HG03175 (cell line): ENCODE measurements around the gene GGN.
"Not testable (repeated sequence)": the region's sequence is repeated elsewhere in the genome, so short reads cannot be mapped to it uniquely, and the experiment has no call there.

Source experiments
- ATAC-seq: cut with Tn5 transposase; IDR thresholded peaks from one replicate; pipeline ENCODE4 v1.9.1; 2021; ENCODE audit warnings: mild to moderate bottlenecking, moderate library complexity; ENCODE audit not compliant: unreplicated experiment

Gene GGN

GRCh38 chr19:38367041-38367440 lies 20.8 kb downstream of the GGN start:
- no peak for ATAC-seq

DNA sequence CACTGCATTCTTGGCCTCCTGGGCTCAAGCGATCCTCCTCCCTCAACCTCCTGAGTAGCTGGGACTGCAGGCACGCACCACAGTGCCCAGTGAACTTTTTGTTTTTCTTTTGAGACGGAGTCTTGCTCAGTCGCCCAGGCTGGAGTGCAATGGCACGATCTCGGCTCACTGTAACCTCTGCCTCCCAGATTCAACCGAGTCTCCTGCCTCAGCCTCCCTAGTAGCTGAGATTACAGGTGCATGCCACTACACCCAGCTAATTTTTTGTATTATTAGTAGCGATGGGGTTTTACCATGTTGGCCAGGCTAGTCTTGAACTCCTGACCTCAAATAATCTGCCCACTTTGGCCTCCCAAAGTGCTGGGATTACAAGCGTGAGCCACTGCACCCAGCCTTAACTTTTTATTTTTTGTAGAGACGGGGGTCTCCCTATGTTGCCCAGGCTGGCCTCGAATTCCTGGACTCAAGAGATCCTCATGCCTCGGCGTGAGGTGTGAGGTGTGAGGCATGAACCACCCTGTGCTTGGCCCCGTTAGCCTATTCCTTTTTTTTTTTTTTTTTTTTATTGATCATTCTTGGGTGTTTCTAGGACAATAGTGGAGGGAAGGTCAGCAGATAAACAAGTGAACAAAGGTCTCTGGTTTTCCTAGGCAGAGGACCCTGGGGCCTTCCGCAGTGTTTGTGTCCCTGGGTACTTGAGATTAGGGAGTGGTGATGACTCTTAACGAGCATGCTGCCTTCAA lies 24.7 kb downstream of the GGN start:
- ATAC-seq, result not testable (repeated sequence)

DNA sequence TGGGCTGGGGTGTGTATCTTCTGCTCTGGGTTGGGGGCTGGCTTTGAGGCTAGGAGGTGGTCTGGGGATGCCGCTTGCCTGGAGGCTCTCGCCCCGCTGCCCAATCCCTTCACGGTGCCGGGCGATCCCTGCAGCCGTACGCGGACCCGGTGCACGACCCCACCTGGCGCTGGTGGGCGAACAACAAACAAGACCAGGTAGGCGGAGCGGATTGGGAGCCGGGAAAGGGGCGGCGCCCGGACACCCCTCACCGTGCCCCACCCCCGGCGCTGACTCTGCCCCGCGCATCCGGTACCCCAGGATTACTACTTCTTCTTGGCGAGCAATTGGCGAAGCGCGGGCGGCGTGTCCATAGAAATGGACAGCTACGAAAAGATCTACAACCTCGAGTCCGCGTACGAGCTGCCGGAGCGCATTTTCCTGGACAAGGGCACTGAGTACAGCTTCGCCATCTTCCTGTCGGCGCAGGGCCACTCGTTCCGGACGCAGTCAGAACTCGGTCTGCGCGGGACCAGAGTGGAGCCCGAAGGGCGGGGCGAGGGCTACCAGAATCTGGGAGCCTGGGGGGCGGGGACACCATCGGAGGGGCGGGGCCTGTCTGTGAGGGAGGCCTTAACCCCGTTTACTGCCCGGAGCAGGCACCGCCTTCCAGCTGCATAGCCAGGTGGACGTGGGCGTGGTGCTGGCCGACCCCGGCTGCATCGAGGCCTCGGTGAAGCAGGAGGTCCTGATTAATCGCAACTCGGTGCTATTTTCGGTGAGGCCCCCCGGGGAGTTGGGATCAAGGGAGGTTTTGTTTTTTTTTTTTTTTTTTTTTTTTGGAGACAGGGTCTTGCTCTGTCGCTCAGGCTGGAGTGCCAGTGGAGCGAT lies 25.5 kb downstream of the GGN start:
- ATAC-seq, result peak; percentile 43

- ATAC-seq, result peak; percentile 64
These were observed 26.2 kb downstream of the GGN start for GRCh38 chr19:38361633-38362075.

- no peak for ATAC-seq
These were observed 26.8 kb downstream of the GGN start for GRCh38 chr19:38360839-38361631.

DNA sequence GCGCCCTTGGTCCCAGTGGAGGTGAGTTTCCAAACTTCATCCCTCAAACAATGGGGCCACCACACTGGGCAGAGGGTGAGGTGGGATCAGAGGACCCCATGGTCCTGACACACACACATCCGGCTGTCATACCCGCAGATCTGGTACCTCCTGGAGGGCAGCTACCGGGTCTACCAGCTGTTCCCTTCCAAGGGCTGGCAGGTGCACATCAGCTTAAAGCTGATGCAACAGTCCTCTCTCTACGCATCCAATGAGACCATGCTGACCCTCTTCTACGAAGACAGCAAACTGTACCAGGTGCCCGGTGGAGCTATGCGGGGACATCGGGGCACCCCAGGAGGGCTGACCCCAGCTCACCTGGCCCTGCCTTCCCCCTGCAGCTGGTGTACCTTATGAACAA lies 27.5 kb downstream of the GGN start:
- ATAC-seq, result no peak

DNA sequence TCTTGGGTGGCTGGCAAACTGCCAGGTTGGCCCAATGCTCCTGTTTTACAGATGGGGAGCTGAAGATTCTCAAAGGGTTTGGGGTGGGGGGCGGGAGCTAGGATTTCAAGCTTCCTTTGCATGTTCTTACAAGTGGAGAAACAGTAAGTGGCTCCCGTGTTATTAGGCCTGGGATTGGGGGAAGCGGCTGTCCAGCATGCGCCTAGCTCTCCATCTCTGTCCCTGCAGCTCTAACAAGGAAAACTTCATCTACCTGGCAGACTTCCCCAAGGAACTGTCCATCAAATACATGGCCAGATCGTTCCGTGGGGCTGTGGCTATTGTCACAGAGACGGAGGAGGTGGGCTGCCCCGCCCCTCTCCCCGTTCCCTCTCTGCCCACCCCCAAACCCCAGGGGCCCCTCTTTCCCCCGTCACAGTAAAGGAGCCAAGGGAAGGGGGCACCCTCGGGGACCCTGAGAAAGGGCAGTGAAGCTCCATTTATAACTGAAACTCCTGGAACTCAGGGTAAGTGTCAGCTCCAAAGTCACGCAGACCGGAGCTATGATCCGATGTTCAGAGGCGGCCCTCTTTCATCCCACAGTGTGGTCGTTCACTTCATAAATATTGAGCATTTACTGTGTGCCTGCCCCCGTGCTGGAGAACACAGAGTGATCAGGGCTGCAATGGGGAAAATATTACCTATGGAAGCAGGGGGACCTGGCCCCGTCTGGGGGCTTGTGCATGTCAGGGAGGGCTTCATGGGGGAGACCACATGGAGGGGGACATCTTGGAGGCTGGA lies 28.4 kb downstream of the GGN start:
- no peak for ATAC-seq

- ATAC-seq, result no peak
These were observed 29.8 kb downstream of the GGN start for GRCh38 chr19:38358071-38358470.

GRCh38 chr19:38355728-38356725 lies 31.8 kb downstream of the GGN start:
- no peak for ATAC-seq

GRCh38 chr19:38352611-38353010 lies 35.2 kb downstream of the GGN start:
- ATAC-seq, result no peak

GRCh38 chr19:38351865-38352395 lies 35.9 kb downstream of the GGN start:
- ATAC-seq, result no peak

DNA sequence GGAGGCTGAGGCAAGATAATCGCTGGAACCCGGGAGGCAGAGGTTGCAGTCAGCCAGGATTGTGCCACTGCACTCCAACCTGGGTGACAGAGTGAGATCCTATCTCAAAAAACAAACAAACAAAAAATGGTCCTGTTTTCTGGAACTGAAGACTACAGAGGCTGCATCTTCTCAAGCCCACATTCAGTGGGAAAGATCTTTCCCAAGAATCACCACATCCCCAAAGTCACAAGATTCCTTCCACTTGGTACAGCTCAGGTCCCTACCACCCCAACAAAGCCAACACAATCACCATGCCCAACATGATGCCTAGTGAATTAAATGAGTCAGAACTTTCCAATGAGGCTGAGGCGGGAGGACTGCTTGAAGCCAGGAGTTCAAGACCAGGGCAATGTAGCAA lies 37.0 kb downstream of the GGN start:
- ATAC-seq, result no peak

DNA sequence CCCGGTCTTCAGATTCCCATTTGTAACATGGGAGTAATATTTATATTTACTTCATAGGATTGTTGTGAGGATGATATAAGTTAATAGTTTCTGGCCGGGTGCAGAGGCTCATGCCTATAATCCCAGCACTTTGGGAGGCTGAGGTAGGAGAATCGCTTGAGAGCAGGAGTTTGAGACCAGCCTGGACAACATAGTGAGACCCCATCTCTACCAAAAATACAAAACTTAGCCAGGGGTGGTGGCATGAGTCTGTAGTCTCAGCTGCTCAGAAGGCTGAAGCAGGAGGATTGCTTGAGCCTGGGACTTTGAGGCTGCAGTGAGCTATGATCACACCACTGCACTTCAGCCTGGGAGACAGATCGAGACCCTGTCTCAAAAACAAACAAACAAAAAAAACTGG lies 41.0 kb downstream of the GGN start:
- ATAC-seq, result no peak

- ATAC-seq, result no peak
These were observed 46.9 kb downstream of the GGN start for GRCh38 chr19:38340927-38341326.

- not testable (repeated sequence) for ATAC-seq
These were observed 48.8 kb downstream of the GGN start for GRCh38 chr19:38339011-38339410.

DNA sequence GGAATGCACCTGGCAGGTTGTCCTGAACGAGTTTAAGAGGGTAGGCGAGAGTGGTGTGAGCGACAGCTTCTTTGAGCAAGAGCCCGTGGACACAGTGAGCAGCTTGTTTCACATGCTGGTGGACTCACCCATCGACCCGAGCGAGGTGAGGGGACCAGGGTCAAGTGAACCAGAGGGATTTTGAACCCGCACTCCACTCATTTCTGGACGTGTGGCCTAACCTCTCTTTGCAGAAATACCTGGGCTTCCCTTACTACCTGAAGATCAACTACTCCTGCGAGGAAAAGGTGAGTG lies 50.5 kb downstream of the GGN start:
- no peak for ATAC-seq

DNA sequence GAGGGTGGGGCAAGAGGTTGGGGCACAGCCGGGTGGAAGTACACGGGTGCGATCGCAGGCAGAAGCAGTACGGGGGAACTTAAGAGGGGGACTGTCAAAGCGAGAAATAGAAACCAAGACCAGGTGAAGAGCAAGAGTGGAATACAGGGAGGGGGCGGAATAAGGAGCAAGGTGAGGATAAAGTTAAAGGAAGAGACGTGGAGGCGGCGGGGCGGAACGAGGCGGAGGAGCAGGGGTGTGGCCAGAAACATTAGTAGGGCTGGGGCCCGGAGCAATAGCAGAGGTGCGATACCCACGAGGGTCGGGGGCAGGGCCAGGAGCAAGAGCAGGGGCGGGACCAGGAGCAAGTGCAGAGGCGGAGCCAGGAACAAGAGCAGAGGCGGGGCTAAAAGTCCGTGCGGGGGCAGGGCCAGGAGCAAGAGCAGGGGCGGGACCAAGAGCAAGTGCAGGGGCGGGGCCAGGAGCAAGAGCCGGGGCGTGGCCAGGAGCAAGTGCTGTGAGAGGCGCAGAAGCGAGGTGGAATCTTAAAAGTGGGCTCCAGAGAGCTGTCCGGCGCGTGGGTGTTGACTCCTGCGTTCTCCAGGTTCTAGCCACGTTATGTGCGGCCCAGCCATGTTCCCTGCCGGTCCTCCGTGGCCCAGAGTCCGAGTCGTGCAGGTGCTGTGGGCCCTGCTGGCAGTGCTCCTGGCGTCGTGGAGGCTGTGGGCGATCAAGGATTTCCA lies 51.0 kb downstream of the GGN start:
- ATAC-seq, result peak; percentile 53

DNA sequence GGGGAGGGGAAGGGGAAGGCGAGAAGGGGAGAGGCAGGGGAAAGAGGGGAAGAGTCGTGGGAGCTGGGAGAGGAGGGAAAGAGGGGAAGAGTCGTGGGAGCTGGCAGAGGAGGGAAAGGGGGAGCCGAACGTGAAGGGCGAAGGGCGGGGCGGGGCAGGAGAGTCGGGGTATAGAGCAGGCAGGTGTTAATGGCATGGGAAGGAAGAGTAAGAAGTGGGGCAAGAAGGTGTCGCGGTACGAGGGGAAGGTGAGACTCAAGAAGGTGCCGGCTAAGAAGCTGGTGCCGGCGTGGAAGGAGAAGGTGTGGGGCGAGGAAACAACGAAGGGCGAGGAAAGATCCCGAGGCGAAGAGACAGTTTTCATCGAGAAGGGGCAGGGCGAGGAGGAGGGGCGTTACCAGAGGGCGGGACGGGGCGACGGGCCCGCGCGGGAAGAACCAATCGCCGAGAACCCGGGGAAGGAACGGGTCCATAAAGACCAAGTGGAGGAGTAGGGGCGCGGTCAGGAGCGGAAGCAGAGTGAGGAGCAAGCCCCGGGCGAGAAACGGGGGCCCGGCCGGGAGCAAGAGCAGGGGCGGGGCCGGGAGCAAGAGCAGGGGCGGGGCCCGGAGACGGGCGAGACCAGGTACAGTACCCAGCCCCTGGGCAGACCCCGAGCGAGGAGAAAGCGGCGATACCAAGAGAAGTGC lies 51.7 kb downstream of the GGN start:
- ATAC-seq, result peak; percentile 68
